Dendritic cell treated with granulocyte-macrophage colony-stimulating factor and Interleukin-4, amounts not matched to agents 40 ng/mL and 50 ng/mL, for 4 days (primary cell): ENCODE measurements around the gene MEI1.
"Not testable (repeated sequence)": the region's sequence is repeated elsewhere in the genome, so short reads cannot be mapped to it uniquely, and the experiment has no call there.

Experiments used
- H3K27ac Mint-ChIP-seq: one replicate; pipeline ENCODE4 v1.8.0; 2022; ENCODE audit warnings: mild to moderate bottlenecking, mixed read lengths
- H3K27me3 Mint-ChIP-seq: one replicate; pipeline ENCODE4 v1.8.0; 2022; ENCODE audit warnings: mild to moderate bottlenecking, mixed read lengths
- H3K36me3 Mint-ChIP-seq: one replicate; pipeline ENCODE4 v1.8.0; 2022; ENCODE audit warnings: low read depth, mixed read lengths
- H3K4me1 Mint-ChIP-seq: one replicate; pipeline ENCODE4 v1.8.0; 2022; ENCODE audit warnings: low read depth, mixed read lengths
- H3K4me3 Mint-ChIP-seq: one replicate; pipeline ENCODE4 v1.8.0; 2022; ENCODE audit warnings: mild to moderate bottlenecking, moderate library complexity, mixed read lengths
- H3K9me3 Mint-ChIP-seq: one replicate; pipeline ENCODE4 v1.8.0; 2022; ENCODE audit warnings: mixed read lengths
- intact Hi-C: fragments of 100-400 bp; cut with micrococcal nuclease; formaldehyde crosslinking; loops from one replicate; pipeline ENCODE4 v1.15.0; 2022

Gene MEI1

GRCh38 chr22:41699264-41700107 lies at the start of gene MEI1:
MEI1 (plus strand) TSS chr22:41699503; CDS start chr22:41699539, 36 bp downstream.
- Mint-ChIP-seq H3K27me3 (peaks cover 5% of the 10 kb centered on the region), H3K36me3 (no peaks in the 10 kb centered on the region), H3K4me1 (peaks cover 5% of the 10 kb centered on the region), H3K27ac (peak within 1 kb of the TSS; percentile 21), H3K4me3 (peak within 1 kb of the TSS; percentile 59), H3K9me3 (no peaks in the 10 kb centered on the region)
- intact Hi-C loops = loop anchor here (10.0 kb wide), 1 partner anchor 155 kb away; no protein-coding TSS in a partner anchor

- Mint-ChIP-seq H3K9me3 (no peaks in the 10 kb centered on the region), H3K4me1 (peaks cover 6% of the 10 kb centered on the region), H3K27ac (no peak overlapping the region), H3K36me3 (peaks cover 100% of the 10 kb centered on the region), H3K4me3 (no peak overlapping the region), H3K27me3 (no peaks in the 10 kb centered on the region)
- intact Hi-C loops = no loop called here
Observed at GRCh38 chr22:41650229-41650628, 49.1 kb upstream of the MEI1 start.

GRCh38 chr22:41650821-41651220 lies 48.5 kb upstream of the MEI1 start:
- Mint-ChIP-seq H3K9me3 (no peaks in the 10 kb centered on the region), H3K27ac (no peak overlapping the region), H3K36me3 (peaks cover 100% of the 10 kb centered on the region), H3K4me1 (peaks cover 6% of the 10 kb centered on the region), H3K27me3 (no peaks in the 10 kb centered on the region), H3K4me3 (no peak overlapping the region)
- intact Hi-C loops = no loop called here

GRCh38 chr22:41654322-41654721 lies 45.0 kb upstream of the MEI1 start:
- Mint-ChIP-seq H3K9me3 (no peaks in the 10 kb centered on the region), H3K27ac (no peak overlapping the region), H3K27me3 (no peaks in the 10 kb centered on the region), H3K4me1 (peaks cover 6% of the 10 kb centered on the region), H3K4me3 (no peak overlapping the region), H3K36me3 (peaks cover 100% of the 10 kb centered on the region)
- intact Hi-C loops = no loop called here

GRCh38 chr22:41656556-41656955 lies 42.7 kb upstream of the MEI1 start:
- Mint-ChIP-seq H3K4me1 (peaks cover 6% of the 10 kb centered on the region), H3K36me3 (peaks cover 100% of the 10 kb centered on the region), H3K9me3 (no peaks in the 10 kb centered on the region), H3K27me3 (no peaks in the 10 kb centered on the region), H3K4me3 (no peak overlapping the region), H3K27ac (no peak overlapping the region)
- intact Hi-C loops = no loop called here

GRCh38 chr22:41657709-41658108 lies 41.6 kb upstream of the MEI1 start:
- intact Hi-C loops = no loop called here
- H3K9me3 Mint-ChIP-seq = no peaks in the 10 kb centered on the region
- H3K27ac Mint-ChIP-seq = no peak overlapping the region
- H3K4me3 Mint-ChIP-seq = no peak overlapping the region
- H3K27me3 Mint-ChIP-seq = no peaks in the 10 kb centered on the region
- peaks cover 5% of the 10 kb centered on the region for H3K4me1 Mint-ChIP-seq
- peaks cover 97% of the 10 kb centered on the region for H3K36me3 Mint-ChIP-seq

- intact Hi-C loops = no loop called here
- Mint-ChIP-seq H3K27me3 (no peaks in the 10 kb centered on the region), H3K4me3 (no peak overlapping the region), H3K27ac (no peak overlapping the region), H3K9me3 (no peaks in the 10 kb centered on the region), H3K36me3 (peaks cover 97% of the 10 kb centered on the region), H3K4me1 (no peaks in the 10 kb centered on the region)
Observed at GRCh38 chr22:41658869-41659268, 40.4 kb upstream of the MEI1 start.

- Mint-ChIP-seq H3K9me3 (no peaks in the 10 kb centered on the region), H3K27me3 (no peaks in the 10 kb centered on the region), H3K36me3 (peaks cover 97% of the 10 kb centered on the region), H3K27ac (no peak overlapping the region), H3K4me3 (no peak overlapping the region), H3K4me1 (no peaks in the 10 kb centered on the region)
- intact Hi-C loops = no loop called here
Observed at GRCh38 chr22:41659941-41660340, 39.4 kb upstream of the MEI1 start.

GRCh38 chr22:41660416-41660815 lies 38.9 kb upstream of the MEI1 start:
- Mint-ChIP-seq H3K4me3 (no peak overlapping the region), H3K4me1 (no peaks in the 10 kb centered on the region), H3K9me3 (no peaks in the 10 kb centered on the region), H3K36me3 (peaks cover 97% of the 10 kb centered on the region), H3K27ac (no peak overlapping the region), H3K27me3 (no peaks in the 10 kb centered on the region)
- intact Hi-C loops = no loop called here

GRCh38 chr22:41661088-41661487 lies 38.2 kb upstream of the MEI1 start:
- Mint-ChIP-seq H3K9me3 (no peaks in the 10 kb centered on the region), H3K4me1 (no peaks in the 10 kb centered on the region), H3K36me3 (peaks cover 92% of the 10 kb centered on the region), H3K4me3 (no peak overlapping the region), H3K27me3 (no peaks in the 10 kb centered on the region), H3K27ac (no peak overlapping the region)
- intact Hi-C loops = no loop called here

GRCh38 chr22:41661713-41662112 lies 37.6 kb upstream of the MEI1 start:
- Mint-ChIP-seq H3K27ac (no peak overlapping the region), H3K4me1 (peaks cover 2% of the 10 kb centered on the region), H3K27me3 (no peaks in the 10 kb centered on the region), H3K9me3 (no peaks in the 10 kb centered on the region), H3K4me3 (no peak overlapping the region), H3K36me3 (peaks cover 86% of the 10 kb centered on the region)
- intact Hi-C loops = no loop called here

GRCh38 chr22:41663594-41663993 lies 35.7 kb upstream of the MEI1 start:
- H3K9me3 Mint-ChIP-seq, H3K27me3 Mint-ChIP-seq, H3K27ac Mint-ChIP-seq, intact Hi-C loops, H3K4me3 Mint-ChIP-seq: not testable (repeated sequence)
- peaks cover 12% of the 10 kb centered on the region for H3K4me1 Mint-ChIP-seq
- peaks cover 67% of the 10 kb centered on the region for H3K36me3 Mint-ChIP-seq

GRCh38 chr22:41664490-41664889 lies 34.8 kb upstream of the MEI1 start:
- Mint-ChIP-seq H3K27ac (no peak overlapping the region), H3K4me1 (peaks cover 12% of the 10 kb centered on the region), H3K27me3 (no peaks in the 10 kb centered on the region), H3K4me3 (no peak overlapping the region), H3K9me3 (no peaks in the 10 kb centered on the region), H3K36me3 (peaks cover 63% of the 10 kb centered on the region)
- intact Hi-C loops = no loop called here

- no peaks in the 10 kb centered on the region for H3K9me3 Mint-ChIP-seq
- H3K4me3 Mint-ChIP-seq = no peak overlapping the region
- H3K36me3 Mint-ChIP-seq = peaks cover 63% of the 10 kb centered on the region
- H3K27me3 Mint-ChIP-seq = no peaks in the 10 kb centered on the region
- peaks cover 12% of the 10 kb centered on the region for H3K4me1 Mint-ChIP-seq
- intact Hi-C loops = no loop called here
- no peak overlapping the region for H3K27ac Mint-ChIP-seq
Observed at GRCh38 chr22:41664951-41665350, 34.4 kb upstream of the MEI1 start.
